Middle frontal gyrus (tissue), 1 donor: ENCODE results near the gene WNK2.
A peak's percentile ranks its signal among the peaks of the same experiment; 100 is the strongest.

Experiments
- DNase-seq: peaks from one replicate; pipeline ENCODE4 v3.0.0-alpha.2; 2015; ENCODE audit warnings: low spot score; ENCODE audit errors: extremely low spot score

The WNK2 gene

GRCh38 chr9:93292664-93293328 is 108.9 kb downstream of the WNK2 start:
- no peak for DNase-seq

DNA sequence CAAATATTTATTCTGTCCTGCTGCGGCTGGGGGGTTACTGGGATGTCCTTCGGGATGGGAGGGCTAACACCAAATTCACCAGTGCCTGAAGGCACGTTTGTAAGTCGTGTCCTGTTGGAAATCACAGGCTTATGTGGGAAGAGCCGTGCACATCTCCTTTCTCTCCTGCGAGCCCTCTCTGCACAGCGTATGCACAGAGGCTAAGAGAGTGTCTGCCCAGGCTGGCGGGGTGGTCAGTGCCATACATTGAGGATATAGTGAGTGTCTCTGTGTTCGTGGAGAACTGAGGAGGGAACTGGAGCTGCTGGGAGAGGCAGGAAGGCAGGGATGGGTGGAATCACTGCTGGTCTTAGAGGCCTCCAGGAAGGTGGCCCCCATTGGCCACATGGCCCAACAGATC is 110.1 kb downstream of the WNK2 start:
- DNase-seq: no peak

DNA sequence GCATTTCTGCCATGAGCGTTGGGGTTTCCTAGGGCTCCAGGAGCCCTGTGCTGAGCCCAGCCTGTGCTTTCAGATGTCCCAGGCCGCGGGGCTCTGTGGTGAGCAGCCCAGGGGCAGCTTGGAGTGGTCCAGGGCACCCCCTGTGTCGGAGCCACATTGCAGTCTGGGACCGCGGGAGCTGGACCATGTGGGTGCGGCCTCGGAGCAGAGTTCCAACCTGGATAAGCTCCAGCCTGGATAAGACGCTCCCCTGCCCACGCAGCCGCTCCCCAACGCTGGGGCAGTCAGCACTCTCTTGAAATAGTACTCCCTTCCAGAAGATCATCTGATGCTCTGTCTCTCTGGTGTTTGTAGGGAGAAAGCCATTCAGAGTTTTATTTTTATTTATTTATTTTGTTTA is 111.1 kb downstream of the WNK2 start:
- no peak for DNase-seq

- DNase-seq: no peak
Measured at GRCh38 chr9:93295456-93296076, 111.6 kb downstream of the WNK2 start.

DNA sequence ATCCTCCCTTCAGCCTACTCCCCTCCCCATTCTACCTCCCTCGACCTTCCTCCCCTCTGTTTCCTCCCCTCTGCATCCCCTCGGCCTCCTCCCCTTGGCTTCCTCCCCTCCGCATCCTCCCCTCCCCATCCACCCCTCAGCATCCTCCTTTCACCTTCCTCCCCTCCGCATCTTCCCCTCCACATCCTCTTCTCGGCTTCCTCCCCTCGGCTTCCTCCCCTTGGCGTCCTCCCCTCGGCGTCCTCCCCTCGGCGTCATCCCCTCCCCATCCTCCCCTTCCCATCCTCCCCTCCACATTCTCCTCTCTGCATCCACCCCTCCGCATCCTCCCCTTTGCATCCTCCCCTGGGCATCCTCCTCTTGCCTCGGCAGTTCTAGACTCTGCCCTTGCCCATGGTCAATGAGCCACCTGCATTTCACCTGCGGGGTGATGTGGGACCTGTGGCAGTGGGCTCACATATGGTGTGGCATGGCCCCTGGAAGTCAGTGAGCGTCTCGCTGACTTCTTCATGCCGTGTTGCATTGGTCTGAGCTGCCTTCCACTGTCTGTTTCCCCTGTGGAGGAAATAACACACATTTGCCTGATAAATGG is 113.0 kb downstream of the WNK2 start:
- no peak for DNase-seq

DNA sequence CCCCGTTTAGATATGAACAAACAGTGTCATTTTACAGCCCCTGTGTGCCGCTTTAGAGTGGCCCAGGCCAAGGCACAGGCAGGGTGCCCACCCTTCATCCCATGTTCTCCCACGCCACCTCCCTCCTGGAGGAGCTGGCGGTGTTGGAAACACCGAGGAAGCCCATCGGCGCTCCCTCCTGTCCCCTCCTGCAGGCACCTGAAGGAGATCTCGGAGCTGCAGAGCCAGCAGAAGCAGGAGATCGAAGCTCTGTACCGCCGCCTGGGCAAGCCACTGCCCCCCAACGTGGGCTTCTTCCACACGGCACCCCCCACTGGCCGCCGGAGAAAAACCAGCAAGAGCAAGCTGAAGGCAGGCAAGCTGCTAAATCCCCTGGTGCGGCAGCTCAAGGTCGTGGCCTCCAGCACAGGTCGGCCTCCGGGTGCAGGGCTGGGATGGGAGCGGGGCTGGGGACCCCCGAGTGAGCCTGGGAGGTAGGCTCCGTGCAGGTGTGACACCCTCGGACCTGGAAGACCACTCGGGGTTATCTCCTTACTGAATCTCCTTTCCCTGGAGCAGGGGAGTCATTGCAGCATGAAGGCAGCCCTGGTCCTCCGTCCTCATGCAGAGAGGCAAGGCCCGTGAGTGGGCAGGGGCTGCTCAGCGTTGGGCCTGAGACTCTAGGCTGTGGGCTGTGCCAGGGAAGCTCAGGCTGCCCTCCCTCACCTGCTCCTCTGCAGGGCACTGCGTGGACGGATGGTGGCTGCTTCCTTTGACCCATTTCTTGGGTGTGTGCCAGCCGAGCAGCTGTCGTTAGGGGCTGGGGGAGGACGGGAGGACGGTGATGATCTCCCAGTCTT is 113.9 kb downstream of the WNK2 start:
- no peak for DNase-seq

- no peak for DNase-seq
Measured at GRCh38 chr9:93298498-93299417, 114.8 kb downstream of the WNK2 start.

- DNase-seq: no peak
Measured at GRCh38 chr9:93299418-93300174, 115.7 kb downstream of the WNK2 start.

- DNase-seq: no peak
Measured at GRCh38 chr9:93300175-93300572, 116.2 kb downstream of the WNK2 start.

- no peak for DNase-seq
Measured at GRCh38 chr9:93300585-93301081, 116.7 kb downstream of the WNK2 start.

DNA sequence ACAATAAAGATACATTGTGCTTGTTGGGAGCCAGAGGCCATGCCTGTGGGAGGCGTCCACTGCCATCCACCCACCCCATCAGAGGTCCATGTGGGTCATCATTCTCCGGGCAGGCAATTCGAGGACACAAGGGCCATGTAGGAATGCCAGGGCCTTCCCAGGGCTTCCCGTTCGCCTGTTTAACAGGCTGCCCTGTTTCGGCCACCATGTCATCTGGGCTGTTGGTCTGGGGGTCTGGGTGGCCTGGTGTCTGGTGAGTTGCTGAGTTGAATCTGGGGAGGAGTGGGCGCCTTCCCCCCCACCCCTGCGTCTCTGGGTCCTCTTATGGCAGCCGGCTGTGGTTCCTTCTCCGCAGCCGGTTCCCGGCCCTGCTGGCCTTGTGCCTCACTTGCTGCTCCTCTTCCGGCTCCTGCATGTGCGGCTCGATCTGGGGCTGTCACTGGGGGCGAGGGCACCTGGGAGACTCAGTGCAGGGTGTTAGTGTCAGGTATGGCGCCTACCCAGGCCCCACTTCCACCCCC is 117.4 kb downstream of the WNK2 start:
- DNase-seq: no peak

DNA sequence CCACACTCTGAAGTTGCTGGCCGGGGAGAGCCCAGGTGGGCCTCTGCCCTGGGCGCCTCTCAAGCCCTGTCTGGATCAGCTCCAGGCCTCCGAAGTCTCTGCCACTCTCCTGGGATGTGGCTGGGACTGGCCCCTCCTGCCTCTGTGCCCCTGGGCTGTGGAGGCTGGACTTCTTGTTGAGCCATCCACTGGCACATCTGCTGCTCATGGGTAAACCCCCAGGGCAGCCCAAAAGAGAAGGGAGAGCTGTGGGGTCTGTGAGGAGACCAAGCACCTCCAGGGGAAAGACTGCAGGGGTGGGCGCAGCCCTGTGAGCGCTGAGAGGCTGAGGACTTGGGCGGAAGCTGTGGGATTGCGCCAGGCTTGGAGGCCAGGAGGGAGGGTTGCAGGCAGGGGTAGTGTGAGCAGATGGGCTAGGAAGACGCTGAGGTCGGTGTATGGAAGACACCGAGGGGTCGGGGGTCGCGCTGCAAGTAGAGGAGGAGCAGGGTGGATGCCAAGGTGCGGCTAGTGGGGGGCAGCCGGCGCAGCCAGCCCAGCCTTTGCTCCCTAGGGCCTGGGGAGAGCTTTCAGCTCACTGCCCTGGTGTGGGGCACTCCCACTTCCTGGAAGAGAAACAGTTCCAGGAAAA is 118.1 kb downstream of the WNK2 start:
- no peak for DNase-seq

GRCh38 chr9:93302586-93303257 is 118.8 kb downstream of the WNK2 start:
- no peak for DNase-seq

DNA sequence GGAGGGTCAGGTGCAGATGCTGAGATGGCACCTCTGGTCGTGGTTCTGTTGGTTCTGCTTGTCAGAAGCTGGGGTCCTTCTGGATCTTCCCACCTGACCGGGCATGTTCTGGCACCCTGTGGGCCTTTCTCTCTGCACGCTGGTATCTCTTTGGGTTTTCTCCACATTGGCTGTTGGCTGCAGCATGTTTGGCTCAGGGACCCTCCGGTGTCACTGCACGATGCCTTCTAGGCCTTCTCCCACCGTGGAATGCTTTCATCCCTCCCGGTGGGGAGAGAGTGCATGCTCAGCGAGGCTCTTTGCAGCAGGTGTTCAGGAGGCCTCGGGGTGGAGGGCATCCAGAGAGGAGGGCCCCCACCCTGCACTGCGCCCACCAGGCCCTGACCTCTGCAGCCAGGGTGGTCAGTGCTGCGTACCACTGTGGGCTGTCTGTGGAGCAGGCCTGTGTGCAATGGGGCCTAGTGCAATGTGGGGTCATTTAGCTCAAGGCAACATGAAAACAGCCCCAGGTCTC is 119.4 kb downstream of the WNK2 start:
- DNase-seq: no peak

DNA sequence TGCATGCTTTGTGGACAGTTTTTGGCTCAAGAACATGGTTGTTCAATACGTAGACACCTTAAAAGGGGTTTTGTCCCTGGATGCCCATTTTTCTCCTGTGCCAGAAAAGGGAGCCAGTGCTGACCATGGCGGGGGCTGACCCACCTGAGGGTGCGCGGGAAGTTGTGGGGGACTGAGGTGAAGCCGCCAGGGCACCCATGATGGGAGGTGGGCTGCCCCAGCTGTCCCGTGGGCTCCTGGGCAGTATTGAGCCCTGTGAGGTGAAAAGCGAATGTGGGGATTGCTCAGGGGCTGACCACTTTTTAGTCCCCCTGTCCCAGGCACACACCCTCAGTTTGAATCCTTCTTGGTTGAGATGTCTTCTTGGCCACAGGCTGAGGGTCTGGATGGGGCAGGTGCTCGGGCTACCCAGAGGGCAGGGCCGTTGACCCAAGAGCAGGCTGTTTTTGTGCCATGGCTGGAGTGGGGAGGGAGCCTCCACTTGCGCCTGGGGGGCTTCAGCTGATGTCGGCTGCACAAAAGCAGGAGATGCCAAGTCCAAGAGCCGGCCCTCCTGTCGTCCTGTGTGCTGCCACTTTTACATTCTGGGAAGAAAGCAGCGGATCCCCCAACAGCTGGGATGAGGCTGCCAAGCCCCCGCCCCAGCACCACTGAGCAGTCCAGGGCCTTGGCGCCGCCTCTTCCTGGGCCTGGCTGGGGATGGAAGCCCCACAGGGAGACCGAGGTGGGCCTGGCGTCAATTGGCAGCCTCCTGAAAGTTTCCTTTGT is 120.1 kb downstream of the WNK2 start:
- DNase-seq: no peak

DNA sequence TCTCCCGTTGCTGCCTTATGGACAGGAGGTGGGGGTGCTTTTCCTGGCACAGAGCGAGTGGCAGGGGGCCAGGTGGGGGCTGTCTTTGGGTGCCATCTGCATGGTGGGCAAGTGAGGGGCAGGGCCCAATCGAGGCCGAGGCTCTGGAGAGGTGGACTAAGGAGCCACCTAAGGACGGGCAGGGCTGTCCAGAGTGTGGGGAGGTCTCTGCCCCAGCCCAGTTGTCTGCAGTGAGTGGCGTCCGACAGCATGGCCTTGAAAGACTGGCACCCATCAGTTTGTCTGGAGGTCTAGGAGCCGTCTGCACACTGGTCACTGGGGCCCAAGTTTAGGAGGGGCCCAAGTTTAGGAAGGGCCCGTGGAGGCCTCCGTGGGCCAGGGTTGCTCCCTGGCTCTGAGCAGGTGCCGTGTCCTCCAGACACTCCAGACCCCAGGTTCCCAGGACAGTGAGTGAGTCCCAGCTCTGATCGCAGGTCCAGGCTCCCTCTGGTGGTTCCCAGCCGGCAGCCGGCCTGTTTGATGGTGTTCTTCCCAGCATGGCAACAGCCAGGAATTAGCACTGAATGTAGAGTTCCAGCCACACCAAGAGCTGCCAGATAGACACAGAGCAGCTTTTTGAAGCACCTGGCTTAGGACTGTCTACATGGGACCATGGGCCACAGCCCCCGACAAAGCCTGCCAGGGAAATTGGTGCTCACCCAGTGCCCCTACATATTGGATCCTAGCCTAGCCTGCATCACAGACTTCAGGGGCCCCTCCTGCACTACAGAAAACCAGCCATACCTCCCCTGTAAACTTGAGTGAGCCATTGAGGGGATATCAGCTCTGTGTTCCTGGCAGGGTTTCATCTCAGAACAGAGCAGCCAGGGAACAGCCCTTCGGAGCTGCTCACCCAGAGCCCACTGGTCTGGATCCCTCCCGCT is 120.9 kb downstream of the WNK2 start:
- DNase-seq: peak; percentile 61
